ENCODE results near the gene RAD51D. TPM values are rescaled to one million over a fixed set of nuclear protein-coding genes. Genes with fewer than 3 reads are reported as not detected.

RAD51D gene
- total and polyA plus RNA-seq, 4 donors: 3.4 to 6.1 (median 3.7) TPM

DNA sequence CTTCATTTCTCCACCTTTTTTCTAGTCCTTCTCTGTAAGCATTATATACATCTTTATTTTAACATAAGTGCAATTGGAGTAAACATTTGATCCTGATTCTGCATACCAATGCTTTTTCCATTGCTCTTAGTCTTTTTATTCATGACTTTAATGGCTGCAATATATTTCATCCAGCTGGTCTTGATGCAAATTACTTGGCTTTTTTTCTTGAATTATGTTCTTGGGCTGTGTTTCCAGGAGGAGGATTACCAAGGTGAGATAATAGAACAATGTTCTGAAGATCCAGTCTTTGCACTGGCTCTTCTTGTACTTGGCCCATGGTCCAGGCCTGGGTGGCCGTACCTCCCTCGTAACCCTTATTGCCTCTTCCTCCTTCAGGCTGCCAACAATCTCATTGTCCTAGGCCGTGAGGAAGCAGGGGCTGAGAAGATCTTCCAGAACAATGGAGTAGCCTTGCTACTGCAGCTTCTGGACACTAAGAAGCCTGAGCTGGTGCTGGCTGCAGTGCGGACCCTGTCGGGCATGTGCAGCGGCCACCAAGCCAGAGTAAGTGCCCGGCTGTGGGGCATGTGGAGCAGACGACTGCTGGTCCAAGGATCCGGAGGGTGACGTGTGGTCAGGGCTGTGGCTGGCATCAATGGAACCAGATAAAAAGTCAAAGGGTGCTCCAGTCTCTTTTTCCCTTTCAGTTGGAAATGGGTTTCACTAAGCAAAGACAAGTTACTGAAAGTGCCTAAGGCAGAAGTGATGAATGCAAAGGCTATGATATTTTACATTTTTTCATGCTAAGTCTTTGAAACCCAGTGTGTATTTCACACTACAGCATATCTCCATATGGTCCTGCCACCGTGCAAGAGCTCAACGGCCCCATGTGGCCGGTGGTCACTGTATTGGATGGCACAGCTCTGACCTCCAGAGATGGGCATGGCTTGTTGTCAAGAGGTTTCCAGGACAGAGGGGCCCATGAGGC is 34.8 kb upstream of the RAD51D start:
- Histone ChIP-seq H3K27ac (ENCODE audit: low read depth in 1 of 2, low read length in 2 of 2) (no peak overlapping the region), H3K36me3 (ENCODE audit: control insufficient read depth in 4 of 4, insufficient read depth in 3 of 4, low read depth in 1 of 4, low read length in 3 of 4) (no peaks in the 10 kb centered on the region), H3K4me1 (ENCODE audit: control insufficient read depth in 4 of 4, insufficient read depth in 4 of 4, low read length in 3 of 4) (no peaks in the 10 kb centered on the region), H3K27me3 (ENCODE audit: control insufficient read depth in 4 of 4, insufficient read depth in 4 of 4, low read length in 3 of 4) (peaks cover 0 to 3% (median 0%) of the 10 kb centered on the region in 4 donors), H3K9ac (ENCODE audit: low read depth in 1 of 2, low read length in 2 of 2) (no peak overlapping the region), H3K9me3 (ENCODE audit: control insufficient read depth in 4 of 4, low read length in 3 of 4) (no peaks in the 10 kb centered on the region), H3K4me3 (ENCODE audit: low read depth in 1 of 3, low read length in 3 of 3) (no peak overlapping the region)
- WGBS: 92% methylated on average over 13 of the region's 13 CpGs
- DNase-seq (ENCODE audit: low spot score): no peak
- no peak for TF ChIP-seq FOXA1 (IDR thresholded peaks at IDR 0.05)
- no peak for TF ChIP-seq RAD21 (IDR thresholded peaks at IDR 0.05)
- no peak for TF ChIP-seq RXRA (IDR thresholded peaks at IDR 0.05)
- TF ChIP-seq NR2F2 (IDR thresholded peaks at IDR 0.05): no peak
- TF ChIP-seq, protein P1, sequence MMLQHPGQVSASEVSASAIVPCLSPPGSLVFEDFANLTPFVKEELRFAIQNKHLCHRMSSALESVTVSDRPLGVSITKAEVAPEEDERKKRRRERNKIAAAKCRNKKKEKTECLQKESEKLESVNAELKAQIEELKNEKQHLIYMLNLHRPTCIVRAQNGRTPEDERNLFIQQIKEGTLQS (IDR thresholded peaks at IDR 0.05): no peak
- TF ChIP-seq HNF4G (IDR thresholded peaks at IDR 0.05): no peak
- TF ChIP-seq, protein P2, sequence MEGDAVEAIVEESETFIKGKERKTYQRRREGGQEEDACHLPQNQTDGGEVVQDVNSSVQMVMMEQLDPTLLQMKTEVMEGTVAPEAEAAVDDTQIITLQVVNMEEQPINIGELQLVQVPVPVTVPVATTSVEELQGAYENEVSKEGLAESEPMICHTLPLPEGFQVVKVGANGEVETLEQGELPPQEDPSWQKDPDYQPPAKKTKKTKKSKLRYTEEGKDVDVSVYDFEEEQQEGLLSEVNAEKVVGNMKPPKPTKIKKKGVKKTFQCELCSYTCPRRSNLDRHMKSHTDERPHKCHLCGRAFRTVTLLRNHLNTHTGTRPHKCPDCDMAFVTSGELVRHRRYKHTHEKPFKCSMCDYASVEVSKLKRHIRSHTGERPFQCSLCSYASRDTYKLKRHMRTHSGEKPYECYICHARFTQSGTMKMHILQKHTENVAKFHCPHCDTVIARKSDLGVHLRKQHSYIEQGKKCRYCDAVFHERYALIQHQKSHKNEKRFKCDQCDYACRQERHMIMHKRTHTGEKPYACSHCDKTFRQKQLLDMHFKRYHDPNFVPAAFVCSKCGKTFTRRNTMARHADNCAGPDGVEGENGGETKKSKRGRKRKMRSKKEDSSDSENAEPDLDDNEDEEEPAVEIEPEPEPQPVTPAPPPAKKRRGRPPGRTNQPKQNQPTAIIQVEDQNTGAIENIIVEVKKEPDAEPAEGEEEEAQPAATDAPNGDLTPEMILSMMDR (IDR thresholded peaks at IDR 0.05; ENCODE audit: low read depth, low read length, missing input control): no peak
- TF ChIP-seq SP1 (IDR thresholded peaks at IDR 0.05): no peak
- no peak for TF ChIP-seq EGR1 (IDR thresholded peaks at IDR 0.05; ENCODE audit: low read depth in 2 of 2)
- TF ChIP-seq FOXA2 (IDR thresholded peaks at IDR 0.05): no peak
- TF ChIP-seq, protein P3, sequence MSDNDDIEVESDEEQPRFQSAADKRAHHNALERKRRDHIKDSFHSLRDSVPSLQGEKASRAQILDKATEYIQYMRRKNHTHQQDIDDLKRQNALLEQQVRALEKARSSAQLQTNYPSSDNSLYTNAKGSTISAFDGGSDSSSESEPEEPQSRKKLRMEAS (IDR thresholded peaks at IDR 0.05): no peak
- TF ChIP-seq YY1 (IDR thresholded peaks at IDR 0.05): no peak
- no peak for TF ChIP-seq GABPA (IDR thresholded peaks at IDR 0.05 in 1 of 2, conservative IDR thresholded peaks at IDR 0.05 in 1 of 2)

DNA sequence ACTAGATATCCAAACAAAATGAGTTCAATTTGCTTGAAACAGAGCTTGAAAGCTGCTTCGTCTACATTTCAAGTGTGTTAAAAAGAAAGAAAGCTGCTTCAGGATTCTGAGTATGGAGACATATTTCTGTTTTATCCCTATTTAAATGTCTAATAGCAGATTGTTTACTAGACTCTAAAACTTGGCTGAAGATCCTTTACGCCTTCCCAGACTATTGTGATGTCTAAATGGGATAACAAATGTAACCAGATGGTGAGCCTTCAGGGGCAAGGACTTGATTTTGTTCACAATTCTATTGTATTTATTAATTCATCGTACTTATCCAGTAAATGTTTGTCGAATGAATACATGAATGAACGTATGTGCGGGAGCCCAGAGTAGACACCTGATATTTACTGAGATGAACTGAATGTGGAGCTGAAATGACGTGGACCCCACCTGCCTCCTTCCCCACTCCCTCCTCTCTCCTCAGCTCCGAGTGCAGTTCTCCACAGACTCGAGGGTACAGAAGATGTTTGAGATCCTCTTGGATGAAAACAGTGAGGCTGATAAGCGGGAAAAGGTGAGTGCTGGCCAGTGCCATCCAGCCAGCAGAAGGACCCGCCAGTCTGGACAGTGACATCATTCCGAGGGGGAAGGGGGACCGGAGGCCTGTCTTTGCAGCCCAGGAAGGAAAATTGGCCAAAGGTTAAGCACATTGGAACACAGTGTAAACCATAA is 32.9 kb upstream of the RAD51D start:
- no peak overlapping the region for H3K9ac ChIP-seq (ENCODE audit: low read depth in 1 of 2, low read length in 2 of 2)
- H3K4me3 ChIP-seq (ENCODE audit: low read depth in 1 of 3, low read length in 3 of 3): no peak overlapping the region
- H3K27me3 ChIP-seq (ENCODE audit: control insufficient read depth in 4 of 4, insufficient read depth in 4 of 4, low read length in 3 of 4): peaks cover 0 to 3% (median 0%) of the 10 kb centered on the region in 4 donors
- no peaks in the 10 kb centered on the region for H3K9me3 ChIP-seq (ENCODE audit: control insufficient read depth in 4 of 4, low read length in 3 of 4)
- no peak overlapping the region for H3K27ac ChIP-seq (ENCODE audit: low read depth in 1 of 2, low read length in 2 of 2)
- no peaks in the 10 kb centered on the region for H3K4me1 ChIP-seq (ENCODE audit: control insufficient read depth in 4 of 4, insufficient read depth in 4 of 4, low read length in 3 of 4)
- DNase-seq (ENCODE audit: low spot score): no peak
- H3K36me3 ChIP-seq (ENCODE audit: control insufficient read depth in 4 of 4, insufficient read depth in 3 of 4, low read depth in 1 of 4, low read length in 3 of 4): no peaks in the 10 kb centered on the region
- 59% methylated on average over 13 of the region's 13 CpGs for WGBS
- TF ChIP-seq TAF1 (conservative IDR thresholded peaks at IDR 0.05): no peak
- TF ChIP-seq, protein P1 (IDR thresholded peaks at IDR 0.05): no peak
- TF ChIP-seq RXRA (IDR thresholded peaks at IDR 0.05): no peak
- TF ChIP-seq EGR1 (IDR thresholded peaks at IDR 0.05; ENCODE audit: low read depth in 2 of 2): no peak
- TF ChIP-seq, protein P3 (IDR thresholded peaks at IDR 0.05): no peak
- TF ChIP-seq JUND (IDR thresholded peaks at IDR 0.05): no peak
- TF ChIP-seq FOXA2 (IDR thresholded peaks at IDR 0.05): no peak
- no peak for TF ChIP-seq GABPA (IDR thresholded peaks at IDR 0.05 in 1 of 2, conservative IDR thresholded peaks at IDR 0.05 in 1 of 2)
- TF ChIP-seq, protein P4, sequence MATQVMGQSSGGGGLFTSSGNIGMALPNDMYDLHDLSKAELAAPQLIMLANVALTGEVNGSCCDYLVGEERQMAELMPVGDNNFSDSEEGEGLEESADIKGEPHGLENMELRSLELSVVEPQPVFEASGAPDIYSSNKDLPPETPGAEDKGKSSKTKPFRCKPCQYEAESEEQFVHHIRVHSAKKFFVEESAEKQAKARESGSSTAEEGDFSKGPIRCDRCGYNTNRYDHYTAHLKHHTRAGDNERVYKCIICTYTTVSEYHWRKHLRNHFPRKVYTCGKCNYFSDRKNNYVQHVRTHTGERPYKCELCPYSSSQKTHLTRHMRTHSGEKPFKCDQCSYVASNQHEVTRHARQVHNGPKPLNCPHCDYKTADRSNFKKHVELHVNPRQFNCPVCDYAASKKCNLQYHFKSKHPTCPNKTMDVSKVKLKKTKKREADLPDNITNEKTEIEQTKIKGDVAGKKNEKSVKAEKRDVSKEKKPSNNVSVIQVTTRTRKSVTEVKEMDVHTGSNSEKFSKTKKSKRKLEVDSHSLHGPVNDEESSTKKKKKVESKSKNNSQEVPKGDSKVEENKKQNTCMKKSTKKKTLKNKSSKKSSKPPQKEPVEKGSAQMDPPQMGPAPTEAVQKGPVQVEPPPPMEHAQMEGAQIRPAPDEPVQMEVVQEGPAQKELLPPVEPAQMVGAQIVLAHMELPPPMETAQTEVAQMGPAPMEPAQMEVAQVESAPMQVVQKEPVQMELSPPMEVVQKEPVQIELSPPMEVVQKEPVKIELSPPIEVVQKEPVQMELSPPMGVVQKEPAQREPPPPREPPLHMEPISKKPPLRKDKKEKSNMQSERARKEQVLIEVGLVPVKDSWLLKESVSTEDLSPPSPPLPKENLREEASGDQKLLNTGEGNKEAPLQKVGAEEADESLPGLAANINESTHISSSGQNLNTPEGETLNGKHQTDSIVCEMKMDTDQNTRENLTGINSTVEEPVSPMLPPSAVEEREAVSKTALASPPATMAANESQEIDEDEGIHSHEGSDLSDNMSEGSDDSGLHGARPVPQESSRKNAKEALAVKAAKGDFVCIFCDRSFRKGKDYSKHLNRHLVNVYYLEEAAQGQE (IDR thresholded peaks at IDR 0.05): no peak
- no peak for TF ChIP-seq SP1 (IDR thresholded peaks at IDR 0.05)
- no peak for TF ChIP-seq RAD21 (IDR thresholded peaks at IDR 0.05)
- no peak for TF ChIP-seq HNF4G (IDR thresholded peaks at IDR 0.05)
- no peak for TF ChIP-seq HNF4A (conservative IDR thresholded peaks at IDR 0.05)
- no peak for TF ChIP-seq YY1 (IDR thresholded peaks at IDR 0.05)
- TF ChIP-seq, protein P2 (IDR thresholded peaks at IDR 0.05; ENCODE audit: low read depth, low read length, missing input control): no peak
- no peak for TF ChIP-seq FOXA1 (IDR thresholded peaks at IDR 0.05)

Data from liver (tissue), 9 donors.